T-helper 1 cell (primary cell): ENCODE data around the gene ZBTB11.
A peak's percentile ranks its signal among the peaks of the same experiment; 100 is the strongest.
"Not testable (repeated sequence)": the region's sequence is repeated elsewhere in the genome, so short reads cannot be mapped to it uniquely, and the experiment has no call there.

Experiments used
- DNase-seq, 5 donors: peaks; one replicate each; pipeline ENCODE4 v3.0.0-alpha.2; 2012 to 2020

ZBTB11 gene

DNA sequence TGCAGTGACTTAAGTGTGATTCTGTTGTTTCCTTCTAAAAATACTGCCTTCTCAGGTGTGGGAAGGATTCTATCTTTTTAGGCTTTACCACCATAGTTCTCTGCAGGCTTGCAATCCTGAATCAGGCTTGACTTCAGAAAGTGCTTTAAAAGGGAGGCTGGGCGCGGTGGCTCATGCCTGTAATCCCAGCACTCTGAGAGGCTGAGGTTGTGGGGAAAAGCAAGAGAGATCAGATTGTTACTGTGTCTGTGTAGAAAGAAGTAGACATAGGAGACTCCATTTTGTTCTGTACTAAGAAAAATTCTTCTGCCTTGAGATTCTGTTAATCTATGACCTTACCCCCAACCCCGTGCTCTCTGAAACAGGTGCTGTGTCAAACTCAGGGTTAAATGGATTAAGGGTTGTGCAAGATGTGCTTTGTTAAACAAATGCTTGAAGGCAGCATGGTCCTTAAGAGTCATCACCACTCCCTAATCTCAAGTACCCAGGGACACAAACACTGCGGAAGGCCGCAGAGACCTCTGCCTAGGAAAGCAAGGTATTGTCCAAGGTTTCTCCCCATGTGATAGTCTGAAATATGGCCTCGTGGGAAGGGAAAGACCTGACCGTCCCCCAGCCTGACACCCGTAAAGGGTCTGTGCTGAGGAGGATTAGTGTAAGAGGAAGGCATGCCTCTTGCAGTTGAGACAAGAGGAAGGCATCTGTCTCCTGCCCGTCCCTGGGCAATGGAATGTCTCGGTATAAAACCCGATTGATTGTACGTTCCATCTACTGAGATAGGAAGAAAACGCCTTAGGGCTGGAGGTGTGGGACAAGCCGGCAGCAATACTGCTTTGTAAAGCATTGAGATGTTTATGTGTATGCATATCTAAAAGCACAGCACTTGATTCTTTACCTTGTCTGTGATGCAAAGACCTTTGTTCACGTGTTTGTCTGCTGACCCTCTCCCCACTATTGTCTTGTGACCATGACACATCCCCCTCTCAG, 15.0 kb upstream of the ZBTB11 start:
- DNase-seq: not testable (repeated sequence)

- no peak for DNase-seq
These were observed 14.0 kb upstream of the ZBTB11 start for GRCh38 chr3:101690972-101691371.

DNA sequence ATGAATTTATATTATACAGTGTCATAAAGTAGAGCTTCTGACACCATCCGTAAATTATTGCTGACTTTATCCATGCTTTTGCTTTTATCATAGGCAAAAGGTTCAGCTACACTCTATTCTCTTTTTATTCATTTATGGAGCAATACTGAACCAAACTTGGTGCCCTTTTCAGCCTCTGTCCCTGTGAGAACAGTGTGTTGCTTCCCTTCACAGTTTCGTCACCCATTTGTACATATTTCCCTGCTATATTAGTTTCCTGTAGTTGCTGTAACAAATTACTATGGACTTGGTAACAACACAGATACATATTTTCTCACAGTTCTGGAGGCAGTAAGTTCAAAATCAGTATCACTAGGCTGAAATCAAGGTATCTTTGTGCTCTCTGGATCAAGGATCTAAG, 12.4 kb upstream of the ZBTB11 start:
- DNase-seq: no peak

- DNase-seq: no peak
These were observed 10.4 kb upstream of the ZBTB11 start for GRCh38 chr3:101687142-101687931.

DNA sequence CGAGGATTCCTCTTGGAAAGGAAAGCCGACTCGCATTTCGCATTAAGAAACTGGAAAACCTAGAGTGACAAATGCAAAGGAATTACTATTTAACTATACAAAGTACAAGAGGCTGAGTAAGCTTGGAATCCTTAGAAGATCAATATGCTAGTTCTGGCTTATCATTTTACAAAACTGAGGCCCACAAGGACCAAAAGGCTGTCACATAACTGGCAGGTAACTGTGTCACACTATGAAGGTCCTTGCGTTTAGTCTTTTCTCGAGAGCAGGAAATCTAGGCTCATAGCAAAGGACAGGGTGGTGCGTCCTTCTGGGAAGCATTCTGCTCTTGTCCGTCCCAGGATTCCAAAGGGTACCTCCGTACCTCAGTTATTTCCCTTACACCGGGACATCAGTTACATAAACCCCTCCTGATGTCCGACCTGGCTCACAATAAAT, 9.0 kb upstream of the ZBTB11 start:
- DNase-seq: no peak

- DNase-seq: no peak
These were observed 8.1 kb upstream of the ZBTB11 start for GRCh38 chr3:101685050-101685400.

GRCh38 chr3:101680466-101680865, 3.5 kb upstream of the ZBTB11 start:
- no peak for DNase-seq

- DNase-seq: not testable (repeated sequence)
These were observed 1.9 kb upstream of the ZBTB11 start for GRCh38 chr3:101678837-101679236.

DNA sequence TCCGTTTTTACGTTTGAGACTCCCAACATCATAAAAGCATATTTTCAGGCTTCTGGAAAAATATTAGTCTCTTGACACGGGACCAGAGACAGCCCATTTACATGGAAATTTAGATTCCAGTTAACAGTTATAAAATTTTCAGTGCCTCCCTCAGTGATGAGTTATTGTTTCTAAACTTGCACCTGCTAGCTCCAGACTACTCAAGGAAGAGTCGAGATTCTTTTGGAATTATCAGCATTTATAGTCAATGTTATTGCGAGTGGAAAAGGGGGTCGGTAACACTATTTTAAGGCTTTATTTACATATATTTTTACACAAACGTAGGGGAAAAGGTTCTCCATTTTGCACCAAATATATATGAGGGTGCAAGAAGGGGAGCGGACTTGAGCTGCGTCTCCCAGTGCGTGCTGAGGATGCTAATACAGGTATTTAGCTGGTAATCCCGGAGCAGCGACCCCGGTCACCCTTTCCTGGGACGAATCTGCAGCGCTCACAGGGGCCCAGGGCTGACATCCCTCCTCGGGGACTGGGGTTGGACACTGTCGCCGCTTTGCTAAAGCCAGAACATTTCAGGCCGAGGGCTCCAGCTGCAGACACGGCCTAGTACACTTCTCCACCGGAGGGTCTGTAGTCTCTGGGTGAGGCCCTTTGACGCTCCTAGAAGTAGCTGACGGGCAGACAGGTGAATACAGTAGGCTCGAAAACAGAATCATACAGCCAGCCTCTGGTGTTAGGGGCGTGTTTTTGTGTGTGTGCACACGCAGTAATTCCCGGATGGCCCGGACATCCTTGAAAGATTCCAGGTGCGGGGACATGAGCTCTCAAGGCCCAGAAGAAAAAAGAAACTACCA, 729 bp upstream of the ZBTB11 start:
- DNase-seq: no peak

DNA sequence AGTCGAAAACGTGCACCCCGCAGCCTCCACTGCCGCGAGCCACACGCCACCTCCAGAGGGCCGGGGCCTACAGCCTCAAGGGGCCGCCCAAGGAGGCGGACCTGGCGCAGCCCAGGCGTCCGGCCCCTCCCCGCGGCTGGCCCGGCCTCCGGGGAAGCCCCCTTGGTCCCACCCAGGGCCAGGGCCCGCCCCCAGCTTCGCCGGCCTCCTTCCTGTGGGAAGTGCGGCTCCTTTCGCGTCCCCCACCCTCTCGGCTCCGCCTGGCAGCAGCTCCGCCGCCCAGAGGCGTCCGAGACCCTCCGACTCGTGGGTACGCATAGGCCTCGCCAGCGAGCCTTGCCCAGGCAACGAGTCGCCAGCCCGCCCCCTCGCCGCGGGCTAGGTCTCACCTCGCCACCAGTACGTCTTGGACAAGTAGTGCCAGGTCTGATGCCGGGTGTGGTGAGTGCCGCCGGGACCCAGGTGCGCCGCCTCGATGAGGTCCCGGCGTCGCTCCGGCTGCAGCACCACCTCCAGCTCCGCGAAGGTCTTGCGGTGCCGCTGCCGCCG, 642 bp downstream of the ZBTB11 start:
- DNase-seq: peak; percentile 89 to 97 (median 93)

- DNase-seq: no peak
These were observed 1.2 kb downstream of the ZBTB11 start for GRCh38 chr3:101675709-101676215.

- no peak for DNase-seq
These were observed 2.4 kb downstream of the ZBTB11 start for GRCh38 chr3:101674518-101674917.

GRCh38 chr3:101673953-101674352, 3.0 kb downstream of the ZBTB11 start:
- no peak for DNase-seq

- DNase-seq: no peak
These were observed 5.9 kb downstream of the ZBTB11 start for GRCh38 chr3:101671014-101671413.

DNA sequence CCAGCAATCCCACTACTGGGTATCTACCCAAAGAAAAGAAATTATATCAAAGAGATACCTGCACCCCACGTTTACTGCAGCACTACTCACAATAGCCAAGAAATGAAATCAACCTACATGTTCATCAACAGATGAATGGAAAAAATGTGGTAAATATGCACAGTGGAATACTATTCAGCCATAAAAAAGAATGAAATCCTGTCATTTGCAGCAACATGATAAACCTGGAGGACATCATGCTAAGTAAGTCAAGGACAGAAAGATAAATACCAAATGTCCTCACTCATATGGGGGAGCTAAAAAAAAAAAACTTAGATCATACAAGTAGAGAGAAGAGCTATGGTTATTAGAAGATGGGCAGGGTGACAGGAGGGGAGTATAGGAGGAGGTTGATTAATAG, 9.1 kb downstream of the ZBTB11 start:
- no peak for DNase-seq

GRCh38 chr3:101667331-101667730, 9.6 kb downstream of the ZBTB11 start:
- DNase-seq: no peak

DNA sequence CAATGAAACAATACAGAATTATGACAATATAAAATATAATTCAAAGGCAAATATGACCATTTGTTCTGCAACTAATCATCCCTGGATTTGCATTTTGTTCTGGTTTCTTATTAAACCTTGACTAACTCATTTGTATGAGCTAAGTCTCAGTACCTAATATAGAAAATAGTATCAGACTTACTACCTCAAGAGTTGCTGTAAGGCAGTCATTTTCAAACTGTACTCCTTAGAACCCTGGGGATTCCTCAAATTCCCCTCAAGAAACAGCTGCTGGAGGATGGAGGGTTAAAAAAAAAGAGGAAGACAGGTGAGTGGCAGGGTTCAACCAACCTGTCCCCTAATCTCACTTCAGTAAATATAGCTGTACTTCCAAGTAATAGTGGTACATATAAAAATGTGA, 11.1 kb downstream of the ZBTB11 start:
- DNase-seq: no peak

GRCh38 chr3:101665357-101665756, 11.6 kb downstream of the ZBTB11 start:
- DNase-seq: no peak

- DNase-seq: no peak
These were observed 16.2 kb downstream of the ZBTB11 start for GRCh38 chr3:101660714-101661113.

- no peak for DNase-seq
These were observed 20.3 kb downstream of the ZBTB11 start for GRCh38 chr3:101656651-101657050.

- no peak for DNase-seq
These were observed 30.2 kb downstream of the ZBTB11 start for GRCh38 chr3:101646726-101647125.
